Brain microvascular endothelial cell (primary cell): ENCODE results near the gene RPRD1A.
"Not testable (repeated sequence)": the region's sequence is repeated elsewhere in the genome, so short reads cannot be mapped to it uniquely, and the experiment has no call there.

Source experiments
- DNase-seq: peaks from one replicate; pipeline ENCODE4 v3.0.0-alpha.2; 2020
- H3K27ac ChIP-seq: fragments of 250-450 bp; sonication (Bioruptor Pico); 2 replicates; pipeline ENCODE4 v1.5.1; 2020; ENCODE audit warnings: mild to moderate bottlenecking, moderate library complexity
- H3K27me3 ChIP-seq: fragments of 250-450 bp; sonication (Bioruptor Pico); replicated peaks from 2 replicates; pipeline ENCODE4 v1.5.1; 2020; ENCODE audit warnings: mild to moderate bottlenecking
- H3K36me3 ChIP-seq: fragments of 250-450 bp; sonication (Bioruptor Pico); replicated peaks from 2 replicates; pipeline ENCODE4 v1.5.1; 2020; ENCODE audit warnings: mild to moderate bottlenecking
- H3K4me3 ChIP-seq: 2 replicates; pipeline ENCODE4 v1.5.1; 2011; ENCODE audit warnings: low read depth, mild to moderate bottlenecking, control low read depth, low read length, moderate library complexity
- CTCF ChIP-seq: IDR thresholded peaks from 2 replicates; pipeline ENCODE4 v1.5.1; 2011; ENCODE audit warnings: low read depth, mild to moderate bottlenecking, moderate library complexity, low read length, control low read depth, inconsistent platforms; ENCODE audit errors: missing control alignments
- in situ Hi-C: cut with HindIII; loops from 2 replicates; pipeline ENCODE4 v1.10.0; 2017; ENCODE audit warnings: low sequenced_read_pairs, low pct_ligation_motif_present

RPRD1A gene

GRCh38 chr18:36096955-36097354 lies 29.6 kb upstream of the RPRD1A start:
- H3K27ac ChIP-seq: no peak overlapping the region
- no peak for TF ChIP-seq CTCF
- in situ Hi-C loops: no loop called here

GRCh38 chr18:36095936-36096519 lies 28.7 kb upstream of the RPRD1A start:
- no peak overlapping the region for H3K4me3 ChIP-seq
- peak; percentile 11 for DNase-seq
- no peaks in the 10 kb centered on the region for H3K27me3 ChIP-seq
- TF ChIP-seq CTCF: peak; percentile 46
- no peaks in the 10 kb centered on the region for H3K36me3 ChIP-seq
- in situ Hi-C loops: no loop called here
- no peak overlapping the region for H3K27ac ChIP-seq

More at GRCh38 chr18:36096955-36097354, 29.6 kb upstream of the RPRD1A start:
- Histone ChIP-seq H3K4me3 (no peak overlapping the region), H3K27me3 (no peaks in the 10 kb centered on the region), H3K36me3 (no peaks in the 10 kb centered on the region)
- DNase-seq: no peak

GRCh38 chr18:36094431-36094830 lies 27.1 kb upstream of the RPRD1A start:
- no peak for DNase-seq
- TF ChIP-seq CTCF: no peak
- Histone ChIP-seq H3K27ac (no peak overlapping the region), H3K36me3 (no peaks in the 10 kb centered on the region), H3K4me3 (no peak overlapping the region), H3K27me3 (no peaks in the 10 kb centered on the region)
- in situ Hi-C loops: no loop called here

GRCh38 chr18:36092116-36092515 lies 24.8 kb upstream of the RPRD1A start:
- in situ Hi-C loops, DNase-seq: not testable (repeated sequence)

GRCh38 chr18:36089001-36089400 lies 21.6 kb upstream of the RPRD1A start:
- Histone ChIP-seq H3K4me3 (no peak overlapping the region), H3K36me3 (no peaks in the 10 kb centered on the region), H3K27ac (no peak overlapping the region), H3K27me3 (no peaks in the 10 kb centered on the region)
- TF ChIP-seq CTCF: no peak
- in situ Hi-C loops: no loop called here
- no peak for DNase-seq

More at GRCh38 chr18:36092116-36092515, 24.8 kb upstream of the RPRD1A start:
- H3K36me3 ChIP-seq, H3K27ac ChIP-seq, H3K4me3 ChIP-seq, H3K27me3 ChIP-seq: not testable (repeated sequence)

- DNase-seq: no peak
- Histone ChIP-seq H3K27ac (no peak overlapping the region), H3K27me3 (no peaks in the 10 kb centered on the region), H3K4me3 (no peak overlapping the region), H3K36me3 (no peaks in the 10 kb centered on the region)
- TF ChIP-seq CTCF: no peak
- in situ Hi-C loops: no loop called here
These were observed 20.9 kb upstream of the RPRD1A start for GRCh38 chr18:36088256-36088655.
